ENCODE measurements around the gene ARSJ.

DNA sequence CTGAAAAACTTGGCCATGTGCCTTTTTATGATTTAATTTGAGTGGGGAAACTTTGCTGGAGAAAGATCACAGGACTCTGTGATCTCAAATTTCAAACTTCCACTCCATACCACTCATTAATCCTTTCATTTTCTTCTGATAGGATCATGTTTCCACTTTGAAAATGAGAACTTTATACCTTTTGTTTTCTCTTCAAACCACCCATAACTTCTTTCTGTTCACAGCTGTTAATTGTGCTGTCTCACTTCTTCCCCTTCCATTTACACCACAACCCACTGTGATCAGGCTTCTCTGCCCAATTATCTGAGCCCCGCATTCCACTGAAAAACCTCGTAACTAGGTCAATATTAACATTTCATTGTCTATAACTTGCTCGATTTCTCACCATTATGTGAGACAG is 47.0 kb upstream of the ARSJ start:
- TF ChIP-seq, protein P1, sequence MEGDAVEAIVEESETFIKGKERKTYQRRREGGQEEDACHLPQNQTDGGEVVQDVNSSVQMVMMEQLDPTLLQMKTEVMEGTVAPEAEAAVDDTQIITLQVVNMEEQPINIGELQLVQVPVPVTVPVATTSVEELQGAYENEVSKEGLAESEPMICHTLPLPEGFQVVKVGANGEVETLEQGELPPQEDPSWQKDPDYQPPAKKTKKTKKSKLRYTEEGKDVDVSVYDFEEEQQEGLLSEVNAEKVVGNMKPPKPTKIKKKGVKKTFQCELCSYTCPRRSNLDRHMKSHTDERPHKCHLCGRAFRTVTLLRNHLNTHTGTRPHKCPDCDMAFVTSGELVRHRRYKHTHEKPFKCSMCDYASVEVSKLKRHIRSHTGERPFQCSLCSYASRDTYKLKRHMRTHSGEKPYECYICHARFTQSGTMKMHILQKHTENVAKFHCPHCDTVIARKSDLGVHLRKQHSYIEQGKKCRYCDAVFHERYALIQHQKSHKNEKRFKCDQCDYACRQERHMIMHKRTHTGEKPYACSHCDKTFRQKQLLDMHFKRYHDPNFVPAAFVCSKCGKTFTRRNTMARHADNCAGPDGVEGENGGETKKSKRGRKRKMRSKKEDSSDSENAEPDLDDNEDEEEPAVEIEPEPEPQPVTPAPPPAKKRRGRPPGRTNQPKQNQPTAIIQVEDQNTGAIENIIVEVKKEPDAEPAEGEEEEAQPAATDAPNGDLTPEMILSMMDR (conservative IDR thresholded peaks at IDR 0.05; ENCODE audit: low read depth, low read length), result no peak
- no peak for TF ChIP-seq EZH2 (IDR thresholded peaks at IDR 0.05; ENCODE audit: low read length, unreplicated experiment)
